Endothelial cell of umbilical vein (primary cell): Measurements from ENCODE around the gene FCSK. TPM values are rescaled to one million over a fixed set of nuclear protein-coding genes. Genes with fewer than 3 reads are reported as not detected.

Experiments used
- BruUV-seq: library from RNA; stranded (reverse); fragments of 400-500 nt; replicated peaks from 2 replicates; lab custom pipeline; 2021; lab: Mats Ljungman, UMichigan
- CTCF ChIA-PET: fragments of 300-600, 350-600 bp; sonication (Branson Sonifier 250); formaldehyde crosslinking; loops from one replicate; lab custom pipeline; 2021; ENCODE audit warnings: antibody characterized with exemption, inconsistent platforms; lab: Charles Lee
- POLR2A ChIA-PET: fragments of 300-600, 350-600 bp; sonication (Branson Sonifier 250); formaldehyde crosslinking; loops from one replicate; lab custom pipeline; 2021; ENCODE audit warnings: antibody characterized with exemption, inconsistent platforms; lab: Charles Lee
- DNase-seq: peaks from one replicate; pipeline ENCODE4 v3.0.0-alpha.2; 2011; ENCODE audit warnings: low read depth, low spot score
- FAIRE-seq: peaks from 2 replicates; lab custom pipeline; 2011; peaks lifted over from hg19 to GRCh38; lab: Jason Lieb, UNC
- H2AFZ ChIP-seq: 2 replicates; pipeline ENCODE4 v1.6.0; 2012; ENCODE audit warnings: low read depth, low read length, control low read depth, inconsistent platforms
- H3K27ac ChIP-seq: 2 replicates; pipeline ENCODE4 v1.5.1; 2011; ENCODE audit warnings: low read depth, mild to moderate bottlenecking, control low read depth, low read length, moderate library complexity; ENCODE audit not compliant: insufficient read depth
- H3K27me3 ChIP-seq, 2 experiments: 2 replicates each; pipeline versions ENCODE4 v1.6.0 to v1.6.1; 2011; ENCODE audit warnings: low read length in 2 of 2, mixed read lengths in 1 of 2; ENCODE audit not compliant: control insufficient read depth in 2 of 2, insufficient read depth in 2 of 2
- H3K36me3 ChIP-seq, 2 experiments: 2 replicates in 1 of 2; 3 replicates in 1 of 2; pipeline ENCODE4 v1.5.1; 2011; ENCODE audit warnings: low read length in 2 of 2, mild to moderate bottlenecking in 1 of 2, moderate library complexity in 1 of 2; ENCODE audit not compliant: control insufficient read depth in 2 of 2, insufficient read depth in 2 of 2; ENCODE audit errors: extremely low read depth in 1 of 2
- H3K4me1 ChIP-seq: 3 replicates; pipeline ENCODE4 v1.5.1; 2011; ENCODE audit warnings: mild to moderate bottlenecking, low read length; ENCODE audit not compliant: control insufficient read depth, insufficient read depth; ENCODE audit errors: extremely low read depth
- H3K4me2 ChIP-seq: 2 replicates; pipeline ENCODE4 v1.6.1; 2011; ENCODE audit warnings: low read length, control low read depth, mixed read lengths; ENCODE audit not compliant: insufficient read depth
- H3K4me3 ChIP-seq, 3 experiments: fragments of 200-600 bp in 1 of 3; sonication (generic), shearing (Covaris generic) in 1 of 3; replicated peaks in 1 of 3; 2 replicates each; pipeline ENCODE4 v1.5.1; 2011 to 2016; ENCODE audit warnings: control low read depth in 3 of 3, low read length in 3 of 3, mild to moderate bottlenecking in 2 of 3, inconsistent platforms in 1 of 3, low read depth in 1 of 3, moderate library complexity in 1 of 3; ENCODE audit not compliant: insufficient read depth in 1 of 3
- H3K79me2 ChIP-seq: 2 replicates; pipeline ENCODE4 v1.6.0; 2012; ENCODE audit warnings: low read length, inconsistent platforms; ENCODE audit not compliant: control insufficient read depth, insufficient read depth
- H3K9ac ChIP-seq: replicated peaks from 2 replicates; pipeline ENCODE3; 2011; ENCODE audit warnings: low read length, control low read depth; ENCODE audit not compliant: insufficient read depth; ENCODE audit errors: extremely low read depth
- H3K9me1 ChIP-seq: replicated peaks from 3 replicates; pipeline ENCODE4 v1.6.0; 2011; ENCODE audit warnings: mild to moderate bottlenecking, low read length; ENCODE audit not compliant: control insufficient read depth, insufficient read depth; ENCODE audit errors: extremely low read depth
- H3K9me3 ChIP-seq: replicated peaks from 2 replicates; pipeline ENCODE4 v1.5.1; 2012; ENCODE audit warnings: low read length, inconsistent platforms; ENCODE audit not compliant: control insufficient read depth, insufficient read depth
- H4K20me1 ChIP-seq: replicated peaks from 2 replicates; pipeline ENCODE3; 2011; ENCODE audit warnings: mild to moderate bottlenecking, low read length; ENCODE audit not compliant: control insufficient read depth, insufficient read depth; ENCODE audit errors: extremely low read depth
- EZH2 ChIP-seq: IDR thresholded peaks from 2 replicates; pipeline ENCODE4 v1.6.1; 2012; ENCODE audit warnings: borderline replicate concordance, low read depth, mild to moderate bottlenecking, moderate library complexity, low read length, inconsistent platforms; ENCODE audit not compliant: severe bottlenecking
- FOS ChIP-seq: IDR thresholded peaks from 2 replicates; pipeline ENCODE4 v1.6.1; 2011; ENCODE audit warnings: mild to moderate bottlenecking, low read length, moderate library complexity, borderline replicate concordance; ENCODE audit not compliant: insufficient read depth
- GATA2 ChIP-seq: IDR thresholded peaks from 2 replicates; pipeline ENCODE4 v1.7.0; 2011; ENCODE audit warnings: low read depth, mild to moderate bottlenecking, moderate library complexity, mixed read lengths, low read length; ENCODE audit not compliant: insufficient read length, insufficient read depth
- JUN ChIP-seq: IDR thresholded peaks from 2 replicates; pipeline ENCODE4 v1.6.1; 2011; ENCODE audit warnings: borderline replicate concordance, low read depth; ENCODE audit not compliant: insufficient read length, insufficient read depth
- MYC ChIP-seq: IDR thresholded peaks from one replicate; pipeline ENCODE4 v1.6.1; 2011; ENCODE audit warnings: mild to moderate bottlenecking, low read depth, low read length
- POLR2A ChIP-seq: IDR thresholded peaks from 2 replicates; pipeline ENCODE4 v1.6.1; 2012; ENCODE audit warnings: low read depth, mild to moderate bottlenecking, control low read depth, low read length
- POLR2AphosphoS5 ChIP-seq: IDR thresholded peaks from 2 replicates; pipeline ENCODE4 v1.6.1; 2012; ENCODE audit warnings: low read depth, mild to moderate bottlenecking, control low read depth, low read length, moderate library complexity; ENCODE audit not compliant: insufficient read depth
- dilution Hi-C: fragments of 300-500 bp; cut with MboI; formaldehyde crosslinking; loops from one replicate; pipeline ENCODE4 v1.15.0; 2019; ENCODE audit warnings: low sequenced_read_pairs; ENCODE audit not compliant: extremely low pct_ligation_motif_present
- intact Hi-C: fragments of 100-400 bp; cut with micrococcal nuclease; formaldehyde crosslinking; loops from one replicate; pipeline ENCODE4 v1.10.0; 2022
- polyA plus RNA-seq, 4 experiments: library from polyadenylated mRNA; depleted of rRNA in 3 of 4; stranded (reverse) in 3 of 4; unstranded in 1 of 4; fragments of >200 nt; gene quantifications; 2 replicates each; pipeline versions ENCODE4 v1.2.1 to v1.2.3, GENCODE V29; 2011 to 2012; ENCODE audit warnings: missing spikeins in 1 of 4
- total RNA-seq: library from RNA; stranded (reverse); gene quantifications from 2 replicates; pipeline ENCODE4 v1.2.3, GENCODE V29; 2021
- TF ChIP-seq, protein P1 (sequence below), 2 donors: IDR thresholded peaks; 1 replicate in 1 of 2; 2 replicates in 1 of 2; pipeline ENCODE4 v1.5.1; 2011; ENCODE audit warnings: low read length in 2 of 2, mild to moderate bottlenecking in 2 of 2, moderate library complexity in 2 of 2, control low read depth in 1 of 2, inconsistent platforms in 1 of 2, low read depth in 1 of 2; ENCODE audit not compliant: insufficient read depth in 1 of 2; ENCODE audit errors: extremely low read depth in 1 of 2
- TF ChIP-seq, protein P2 (sequence below): IDR thresholded peaks from 2 replicates; pipeline ENCODE4 v1.6.1; 2011; ENCODE audit not compliant: insufficient read depth, insufficient read length

FCSK gene
- total and polyA plus RNA-seq, 2 donors (not counting 3 experiments of a cell fraction or from before 2014, with no cell fraction given), result 12.4 to 18.0 TPM

GRCh38 chr16:70512456-70512855 is 58.1 kb downstream of the FCSK start:
- no peak for FAIRE-seq
- Histone ChIP-seq H3K4me2 (no peak overlapping the region), H3K4me1 (peaks cover 10% of the 10 kb centered on the region), H3K9me1 (no peaks in the 10 kb centered on the region), H4K20me1 (no peaks in the 10 kb centered on the region), H3K9me3 (no peaks in the 10 kb centered on the region), H3K36me3 (peaks cover 22 to 25% of the 10 kb centered on the region in 2 experiments), H3K79me2 (no peaks in the 10 kb centered on the region), H3K9ac (no peak overlapping the region), H3K27ac (no peak overlapping the region), H3K4me3 (no peak overlapping the region), H2AFZ (no peak overlapping the region), H3K27me3 (no peaks in the 10 kb centered on the region)
- TF ChIP-seq POLR2A (no peak), MYC (no peak), EZH2 (no peak), JUN (no peak), FOS (no peak), POLR2AphosphoS5 (no peak), GATA2 (no peak)
- TF ChIP-seq, protein P1, sequence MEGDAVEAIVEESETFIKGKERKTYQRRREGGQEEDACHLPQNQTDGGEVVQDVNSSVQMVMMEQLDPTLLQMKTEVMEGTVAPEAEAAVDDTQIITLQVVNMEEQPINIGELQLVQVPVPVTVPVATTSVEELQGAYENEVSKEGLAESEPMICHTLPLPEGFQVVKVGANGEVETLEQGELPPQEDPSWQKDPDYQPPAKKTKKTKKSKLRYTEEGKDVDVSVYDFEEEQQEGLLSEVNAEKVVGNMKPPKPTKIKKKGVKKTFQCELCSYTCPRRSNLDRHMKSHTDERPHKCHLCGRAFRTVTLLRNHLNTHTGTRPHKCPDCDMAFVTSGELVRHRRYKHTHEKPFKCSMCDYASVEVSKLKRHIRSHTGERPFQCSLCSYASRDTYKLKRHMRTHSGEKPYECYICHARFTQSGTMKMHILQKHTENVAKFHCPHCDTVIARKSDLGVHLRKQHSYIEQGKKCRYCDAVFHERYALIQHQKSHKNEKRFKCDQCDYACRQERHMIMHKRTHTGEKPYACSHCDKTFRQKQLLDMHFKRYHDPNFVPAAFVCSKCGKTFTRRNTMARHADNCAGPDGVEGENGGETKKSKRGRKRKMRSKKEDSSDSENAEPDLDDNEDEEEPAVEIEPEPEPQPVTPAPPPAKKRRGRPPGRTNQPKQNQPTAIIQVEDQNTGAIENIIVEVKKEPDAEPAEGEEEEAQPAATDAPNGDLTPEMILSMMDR (IDR thresholded peaks at IDR 0.05; ENCODE audit: extremely low read depth in 1 of 2, insufficient read depth in 1 of 2, low read depth in 1 of 2, low read length in 2 of 2), result no peak
- TF ChIP-seq, protein P2, sequence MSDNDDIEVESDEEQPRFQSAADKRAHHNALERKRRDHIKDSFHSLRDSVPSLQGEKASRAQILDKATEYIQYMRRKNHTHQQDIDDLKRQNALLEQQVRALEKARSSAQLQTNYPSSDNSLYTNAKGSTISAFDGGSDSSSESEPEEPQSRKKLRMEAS, result no peak
- CTCF ChIA-PET, result no interaction called here
- no TSS peak for BruUV-seq
- DNase-seq, result no peak
- dilution Hi-C loops, result no loop called here
- POLR2A ChIA-PET, result no interaction called here
- intact Hi-C loops, result no loop called here
